Gastrocnemius medialis (tissue), 4 donors: ENCODE measurements around the gene ZNF511.

Source experiments
- POLR2A ChIP-seq, 2 donors: fragments of 450-650 bp; IDR thresholded peaks; one replicate each; pipeline ENCODE4 v1.6.1; 2017; ENCODE audit warnings: antibody characterized with exemption in 2 of 2, mild to moderate bottlenecking in 2 of 2, moderate library complexity in 2 of 2
- TF ChIP-seq, protein P1 (sequence below), 5 experiments: fragments of 450-650 bp in 3 of 5; fragments of 200-600 bp in 2 of 5; sonication (generic) in 2 of 5; IDR thresholded peaks in 4 of 5; conservative IDR thresholded peaks in 1 of 5; 1 replicate in 4 of 5; 2 replicates in 1 of 5; pipeline ENCODE4 v1.5.1; 2016 to 2019; ENCODE audit warnings: antibody characterized with exemption in 5 of 5, mild to moderate bottlenecking in 3 of 5, moderate library complexity in 3 of 5

- TF ChIP-seq POLR2A (IDR thresholded peaks at IDR 0.05) = no peak
- TF ChIP-seq, protein P1, sequence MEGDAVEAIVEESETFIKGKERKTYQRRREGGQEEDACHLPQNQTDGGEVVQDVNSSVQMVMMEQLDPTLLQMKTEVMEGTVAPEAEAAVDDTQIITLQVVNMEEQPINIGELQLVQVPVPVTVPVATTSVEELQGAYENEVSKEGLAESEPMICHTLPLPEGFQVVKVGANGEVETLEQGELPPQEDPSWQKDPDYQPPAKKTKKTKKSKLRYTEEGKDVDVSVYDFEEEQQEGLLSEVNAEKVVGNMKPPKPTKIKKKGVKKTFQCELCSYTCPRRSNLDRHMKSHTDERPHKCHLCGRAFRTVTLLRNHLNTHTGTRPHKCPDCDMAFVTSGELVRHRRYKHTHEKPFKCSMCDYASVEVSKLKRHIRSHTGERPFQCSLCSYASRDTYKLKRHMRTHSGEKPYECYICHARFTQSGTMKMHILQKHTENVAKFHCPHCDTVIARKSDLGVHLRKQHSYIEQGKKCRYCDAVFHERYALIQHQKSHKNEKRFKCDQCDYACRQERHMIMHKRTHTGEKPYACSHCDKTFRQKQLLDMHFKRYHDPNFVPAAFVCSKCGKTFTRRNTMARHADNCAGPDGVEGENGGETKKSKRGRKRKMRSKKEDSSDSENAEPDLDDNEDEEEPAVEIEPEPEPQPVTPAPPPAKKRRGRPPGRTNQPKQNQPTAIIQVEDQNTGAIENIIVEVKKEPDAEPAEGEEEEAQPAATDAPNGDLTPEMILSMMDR (IDR thresholded peaks at IDR 0.05 in 4 of 5, conservative IDR thresholded peaks at IDR 0.05 in 1 of 5) = no peak
These were observed 44.3 kb upstream of the ZNF511 start for GRCh38 chr10:133264461-133264860.
